ENCODE data around the gene CLK3. TPM values are rescaled to one million over a fixed set of nuclear protein-coding genes. Genes with fewer than 3 reads are reported as not detected.

Gene CLK3
- total RNA-seq, 4 donors from 2014 or later: 45.4 to 152 (median 105) TPM

DNA sequence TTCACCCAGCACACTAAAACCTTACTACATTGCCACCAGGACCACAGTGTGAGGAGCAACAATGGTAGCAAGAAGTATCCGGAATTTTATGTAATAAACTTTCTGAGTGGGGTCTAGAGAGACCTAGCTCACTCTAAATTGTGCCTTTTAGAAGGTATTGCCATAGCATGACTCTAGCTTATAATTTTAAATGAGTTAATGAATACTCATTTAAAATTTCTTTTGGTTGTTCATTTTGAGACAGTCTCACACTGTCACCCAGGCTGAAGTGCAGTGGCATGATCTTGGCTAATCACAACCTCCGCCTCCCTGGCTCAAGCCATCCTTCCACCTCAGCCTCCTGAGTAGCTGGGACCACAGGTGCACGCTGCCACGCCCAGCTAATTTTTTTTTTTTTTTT, 54.0 kb downstream of the CLK3 start:
- TF ChIP-seq, protein P1, sequence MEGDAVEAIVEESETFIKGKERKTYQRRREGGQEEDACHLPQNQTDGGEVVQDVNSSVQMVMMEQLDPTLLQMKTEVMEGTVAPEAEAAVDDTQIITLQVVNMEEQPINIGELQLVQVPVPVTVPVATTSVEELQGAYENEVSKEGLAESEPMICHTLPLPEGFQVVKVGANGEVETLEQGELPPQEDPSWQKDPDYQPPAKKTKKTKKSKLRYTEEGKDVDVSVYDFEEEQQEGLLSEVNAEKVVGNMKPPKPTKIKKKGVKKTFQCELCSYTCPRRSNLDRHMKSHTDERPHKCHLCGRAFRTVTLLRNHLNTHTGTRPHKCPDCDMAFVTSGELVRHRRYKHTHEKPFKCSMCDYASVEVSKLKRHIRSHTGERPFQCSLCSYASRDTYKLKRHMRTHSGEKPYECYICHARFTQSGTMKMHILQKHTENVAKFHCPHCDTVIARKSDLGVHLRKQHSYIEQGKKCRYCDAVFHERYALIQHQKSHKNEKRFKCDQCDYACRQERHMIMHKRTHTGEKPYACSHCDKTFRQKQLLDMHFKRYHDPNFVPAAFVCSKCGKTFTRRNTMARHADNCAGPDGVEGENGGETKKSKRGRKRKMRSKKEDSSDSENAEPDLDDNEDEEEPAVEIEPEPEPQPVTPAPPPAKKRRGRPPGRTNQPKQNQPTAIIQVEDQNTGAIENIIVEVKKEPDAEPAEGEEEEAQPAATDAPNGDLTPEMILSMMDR (IDR thresholded peaks at IDR 0.05 in 4 of 5, conservative IDR thresholded peaks at IDR 0.05 in 1 of 5): no peak
- TF ChIP-seq POLR2A (IDR thresholded peaks at IDR 0.05): no peak
- Histone ChIP-seq H3K27ac (no peak overlapping the region), H3K4me3 (no peak overlapping the region), H3K9me3 (no peaks in the 10 kb centered on the region), H3K36me3 (peaks cover 0 to 32% of the 10 kb centered on the region in 2 donors), H3K27me3 (no peaks in the 10 kb centered on the region), H3K4me1 (peaks cover 6 to 7% of the 10 kb centered on the region in 2 donors)
- no peak for ATAC-seq
- intact Hi-C loops (cut with DNase I; ENCODE audit: low total_unique reads): no loop called here
- no peak for DNase-seq
- in situ Hi-C loops (cut with MboI; ENCODE audit: low sequenced_read_pairs in 4 of 4): no loop called here

DNA sequence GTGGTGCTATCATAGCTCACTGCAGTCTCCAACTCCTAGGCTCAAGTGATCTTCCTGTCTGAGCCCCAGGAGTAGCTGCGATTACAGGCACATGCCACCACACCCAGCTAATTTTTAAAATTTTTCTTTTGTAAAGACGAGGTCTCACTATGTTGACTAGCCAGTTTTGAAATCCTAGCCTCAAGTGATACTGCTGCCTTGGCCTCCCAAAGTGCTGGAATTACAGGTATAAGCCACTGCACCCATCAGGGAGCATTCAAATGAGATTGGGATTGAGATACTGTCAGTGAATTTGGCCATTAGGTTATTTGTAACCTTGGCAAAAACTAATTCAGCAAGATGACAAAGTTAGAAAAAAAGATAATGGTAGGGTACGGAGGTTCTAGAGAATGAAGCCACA, 58.5 kb downstream of the CLK3 start:
- in situ Hi-C loops (cut with MboI; ENCODE audit: low sequenced_read_pairs in 4 of 4): no loop called here
- Histone ChIP-seq H3K27ac (no peak overlapping the region), H3K9me3 (no peaks in the 10 kb centered on the region), H3K27me3 (no peaks in the 10 kb centered on the region), H3K36me3 (peaks cover 0 to 32% of the 10 kb centered on the region in 2 donors), H3K4me3 (no peak overlapping the region), H3K4me1 (no peaks in the 10 kb centered on the region)
- no peak for TF ChIP-seq POLR2A (IDR thresholded peaks at IDR 0.05)
- TF ChIP-seq, protein P1 (IDR thresholded peaks at IDR 0.05 in 4 of 5, conservative IDR thresholded peaks at IDR 0.05 in 1 of 5): no peak
- DNase-seq (no peak), ATAC-seq (no peak)
- intact Hi-C loops (cut with DNase I; ENCODE audit: low total_unique reads): no loop called here

DNA sequence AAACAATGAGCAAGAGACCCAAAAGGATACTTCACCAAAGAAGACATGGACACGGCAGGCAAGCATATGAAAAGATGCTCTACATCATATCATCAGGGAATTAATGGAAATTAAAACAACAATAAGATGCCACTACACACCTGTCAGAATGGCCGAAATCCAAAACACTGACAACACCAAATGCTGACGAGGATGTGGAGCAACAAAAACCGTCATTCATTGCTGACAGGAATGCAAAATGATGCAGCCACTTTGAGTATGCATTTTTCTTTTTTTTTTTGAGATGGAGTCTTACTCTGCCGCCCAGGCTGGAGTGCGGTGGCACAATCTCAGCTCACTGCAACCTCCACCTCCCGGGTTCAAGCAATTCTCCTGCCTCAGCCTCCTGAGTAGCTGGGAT, 61.2 kb downstream of the CLK3 start:
- DNase-seq (no peak), ATAC-seq (no peak)
- in situ Hi-C loops (cut with MboI; ENCODE audit: low sequenced_read_pairs in 4 of 4): no loop called here

More for the DNA sequence above, 61.2 kb downstream of the CLK3 start:
- TF ChIP-seq, protein P1 (IDR thresholded peaks at IDR 0.05 in 4 of 5, conservative IDR thresholded peaks at IDR 0.05 in 1 of 5): no peak
- no peak for TF ChIP-seq POLR2A (IDR thresholded peaks at IDR 0.05)
- Histone ChIP-seq H3K27ac (no peak overlapping the region), H3K4me3 (no peak overlapping the region), H3K9me3 (no peaks in the 10 kb centered on the region), H3K4me1 (no peaks in the 10 kb centered on the region), H3K36me3 (peaks cover 0 to 19% of the 10 kb centered on the region in 2 donors), H3K27me3 (no peaks in the 10 kb centered on the region)
- intact Hi-C loops (cut with DNase I; ENCODE audit: low total_unique reads): no loop called here

Other genes starting within 250 kb of the CLK3 start
- 1 to 10 TPM in 1 of 4 donors, under 1 TPM in 3; 0.15 to 2.5 (median 0.67) TPM for gene CYP11A1, start 248.2 kb upstream of the CLK3 start, total RNA-seq
- gene SEMA7A, start 181.9 kb upstream of the CLK3 start, total RNA-seq: 1 to 10 TPM in 3 of 4 donors, under 1 TPM in 1; 0.51 to 2.7 (median 2.4) TPM
- gene UBL7, start 154.7 kb upstream of the CLK3 start, total RNA-seq: 100 to 1,000 TPM in 1 of 4 donors, 10 to 100 TPM in 3; 66.4 to 139 (median 83.2) TPM
- 1 to 10 TPM; 1.8 to 6.7 (median 4.6) TPM for gene ARID3B, start 74.6 kb upstream of the CLK3 start, total RNA-seq
- 10 to 100 TPM in 3 of 4 donors, 1 to 10 TPM in 1; 7.9 to 19.4 (median 11.6) TPM for gene EDC3, start 80.2 kb downstream of the CLK3 start, total RNA-seq
- gene CYP1A1, start 109.7 kb downstream of the CLK3 start, total RNA-seq: 1 to 10 TPM in 2 of 4 donors, under 1 TPM in 2; 0.41 to 3.0 (median 1.6) TPM
- gene CYP1A2, start 133.0 kb downstream of the CLK3 start, total RNA-seq: not detected
- 10 to 100 TPM in 2 of 4 donors, 1 to 10 TPM in 2; 6.4 to 11.7 (median 10.8) TPM for gene CSK, start 166.2 kb downstream of the CLK3 start, total RNA-seq
- gene LMAN1L, start 197.0 kb downstream of the CLK3 start, total RNA-seq: not detected
- gene CPLX3, start 210.8 kb downstream of the CLK3 start, total RNA-seq: not detected
- gene ULK3, start 227.3 kb downstream of the CLK3 start, total RNA-seq: 10 to 100 TPM; 39.0 to 56.5 (median 48.1) TPM

Measured in gastrocnemius medialis (tissue), 4 donors.